Tibial artery (tissue), 4 donors: ENCODE data around the gene MAST4.

Source experiments
- DNase-seq, 2 donors: peaks; one replicate each; pipeline ENCODE4 v3.0.0-alpha.2; 2019
- H3K27ac ChIP-seq, 2 donors: fragments of 200-600 bp; sonication (generic) in 1 of 2; 1 replicate in 1 of 2; 2 replicates in 1 of 2; pipeline ENCODE4 v1.5.1; 2018 to 2019; ENCODE audit warnings: mild to moderate bottlenecking in 1 of 2
- H3K27me3 ChIP-seq, 2 donors: fragments of 200-600 bp; sonication (generic) in 1 of 2; one replicate each; pipeline versions ENCODE4 v1.5.1 to v1.6.0; 2016 to 2019
- H3K36me3 ChIP-seq, 3 donors: fragments of 200-600 bp; sonication (generic) in 2 of 3; one replicate each; pipeline ENCODE4 v1.5.1; 2016 to 2019; ENCODE audit warnings: mild to moderate bottlenecking in 2 of 3
- H3K4me1 ChIP-seq, 4 donors: fragments of 200-600 bp; sonication (generic) in 2 of 4; 1 replicate in 3 of 4; 2 replicates in 1 of 4; pipeline ENCODE4 v1.5.1; 2016 to 2019
- H3K4me3 ChIP-seq, 2 donors: fragments of 200-600 bp; sonication (generic) in 1 of 2; 1 replicate in 1 of 2; 2 replicates in 1 of 2; pipeline ENCODE4 v1.5.1; 2018 to 2019; ENCODE audit warnings: mild to moderate bottlenecking in 2 of 2
- H3K9me3 ChIP-seq, 3 donors: fragments of 200-600 bp; sonication (generic) in 1 of 3; one replicate each; pipeline ENCODE4 v1.5.1; 2016 to 2019
- CTCF ChIP-seq, 2 experiments: fragments of 200-600 bp in 1 of 2; fragments of 450-650 bp in 1 of 2; IDR thresholded peaks; one replicate each; pipeline ENCODE4 v1.5.1; 2017 to 2019; ENCODE audit warnings: antibody characterized with exemption in 2 of 2, mild to moderate bottlenecking in 1 of 2, moderate library complexity in 1 of 2
- intact Hi-C: fragments of 100-400 bp; cut with DNase I; formaldehyde crosslinking; loops from one replicate; pipeline ENCODE4 v1.15.0; 2023; ENCODE audit warnings: low total_unique reads

Gene MAST4

GRCh38 chr5:66617991-66618768, 22.0 kb downstream of the MAST4 start:
- Histone ChIP-seq H3K9me3 (no peaks in the 10 kb centered on the region), H3K36me3 (no peaks in the 10 kb centered on the region), H3K4me3 (no peak overlapping the region), H3K4me1 (no peaks in the 10 kb centered on the region), H3K27me3 (no peaks in the 10 kb centered on the region), H3K27ac (no peak overlapping the region)
- TF ChIP-seq CTCF (IDR thresholded peaks at IDR 0.05) = no peak
- intact Hi-C loops = no loop called here
- DNase-seq = no peak

- Histone ChIP-seq H3K9me3 (no peaks in the 10 kb centered on the region), H3K4me3 (no peak overlapping the region), H3K4me1 (no peaks in the 10 kb centered on the region), H3K27me3 (no peaks in the 10 kb centered on the region), H3K36me3 (no peaks in the 10 kb centered on the region), H3K27ac (no peak overlapping the region)
- intact Hi-C loops = no loop called here
- no peak for DNase-seq
- no peak for TF ChIP-seq CTCF (IDR thresholded peaks at IDR 0.05)
Measured at GRCh38 chr5:66620711-66621110, 24.5 kb downstream of the MAST4 start.

GRCh38 chr5:66621146-66621545, 25.0 kb downstream of the MAST4 start:
- TF ChIP-seq CTCF (IDR thresholded peaks at IDR 0.05) = no peak
- no peak for DNase-seq
- no peaks in the 10 kb centered on the region for H3K4me1 ChIP-seq

GRCh38 chr5:66621736-66622135, 25.5 kb downstream of the MAST4 start:
- Histone ChIP-seq H3K4me3 (no peak overlapping the region), H3K36me3 (no peaks in the 10 kb centered on the region), H3K4me1 (no peaks in the 10 kb centered on the region), H3K9me3 (no peaks in the 10 kb centered on the region), H3K27ac (no peak overlapping the region), H3K27me3 (no peaks in the 10 kb centered on the region)
- no peak for TF ChIP-seq CTCF (IDR thresholded peaks at IDR 0.05)
- intact Hi-C loops = no loop called here
- no peak for DNase-seq

More at GRCh38 chr5:66621146-66621545, 25.0 kb downstream of the MAST4 start:
- Histone ChIP-seq H3K27ac (no peak overlapping the region), H3K4me3 (no peak overlapping the region), H3K36me3 (no peaks in the 10 kb centered on the region), H3K27me3 (no peaks in the 10 kb centered on the region), H3K9me3 (no peaks in the 10 kb centered on the region)
- intact Hi-C loops = no loop called here

GRCh38 chr5:66628561-66628960, 32.4 kb downstream of the MAST4 start:
- DNase-seq = no peak
- H3K4me1 ChIP-seq = no peaks in the 10 kb centered on the region
- H3K4me3 ChIP-seq = no peak overlapping the region
- intact Hi-C loops = loop anchor here (5.0 kb wide), 1 partner anchor 1761 kb away; no protein-coding TSS in a partner anchor
- H3K27me3 ChIP-seq = no peaks in the 10 kb centered on the region
- no peaks in the 10 kb centered on the region for H3K9me3 ChIP-seq
- H3K36me3 ChIP-seq = no peaks in the 10 kb centered on the region
- no peak for TF ChIP-seq CTCF (IDR thresholded peaks at IDR 0.05)
- no peak overlapping the region for H3K27ac ChIP-seq
